ENCODE results near the gene TBX10.
"Not testable (repeated sequence)": the region's sequence is repeated elsewhere in the genome, so short reads cannot be mapped to it uniquely, and the experiment has no call there.

TBX10 gene

DNA sequence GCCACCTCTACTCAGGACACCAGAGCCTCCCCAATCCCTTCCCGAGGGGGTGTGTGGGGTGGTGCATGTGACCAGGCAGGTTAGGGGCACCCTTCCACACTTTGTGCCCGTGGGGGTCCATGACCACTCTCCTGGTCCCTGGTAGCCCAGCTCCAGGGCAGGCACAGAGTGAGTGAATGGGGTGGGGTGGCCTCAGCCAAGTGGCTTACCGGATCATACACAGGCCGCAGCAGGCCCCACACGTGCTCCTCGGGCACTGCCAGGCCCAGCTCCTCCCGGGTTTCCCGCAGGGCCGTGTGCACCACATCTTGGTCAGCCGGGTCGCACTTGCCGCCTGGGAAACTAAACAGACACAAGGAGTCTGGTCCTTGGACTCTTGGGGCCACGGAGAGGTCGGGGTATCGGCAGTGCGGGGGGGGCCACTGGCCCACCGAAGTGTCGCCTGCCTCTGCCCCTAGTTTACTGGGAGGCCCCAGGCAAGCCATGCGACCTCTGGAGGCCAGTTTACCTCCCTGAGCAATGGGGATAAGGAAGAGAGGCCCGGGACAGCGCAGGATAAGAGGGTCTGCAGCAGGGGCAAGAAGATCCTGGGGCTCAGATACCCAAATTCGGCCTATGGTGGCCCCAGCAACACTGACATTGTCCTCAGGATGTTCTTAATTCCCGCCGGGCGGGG lies 10.7 kb downstream of the TBX10 start:
- no peak for DNase-seq

DNA sequence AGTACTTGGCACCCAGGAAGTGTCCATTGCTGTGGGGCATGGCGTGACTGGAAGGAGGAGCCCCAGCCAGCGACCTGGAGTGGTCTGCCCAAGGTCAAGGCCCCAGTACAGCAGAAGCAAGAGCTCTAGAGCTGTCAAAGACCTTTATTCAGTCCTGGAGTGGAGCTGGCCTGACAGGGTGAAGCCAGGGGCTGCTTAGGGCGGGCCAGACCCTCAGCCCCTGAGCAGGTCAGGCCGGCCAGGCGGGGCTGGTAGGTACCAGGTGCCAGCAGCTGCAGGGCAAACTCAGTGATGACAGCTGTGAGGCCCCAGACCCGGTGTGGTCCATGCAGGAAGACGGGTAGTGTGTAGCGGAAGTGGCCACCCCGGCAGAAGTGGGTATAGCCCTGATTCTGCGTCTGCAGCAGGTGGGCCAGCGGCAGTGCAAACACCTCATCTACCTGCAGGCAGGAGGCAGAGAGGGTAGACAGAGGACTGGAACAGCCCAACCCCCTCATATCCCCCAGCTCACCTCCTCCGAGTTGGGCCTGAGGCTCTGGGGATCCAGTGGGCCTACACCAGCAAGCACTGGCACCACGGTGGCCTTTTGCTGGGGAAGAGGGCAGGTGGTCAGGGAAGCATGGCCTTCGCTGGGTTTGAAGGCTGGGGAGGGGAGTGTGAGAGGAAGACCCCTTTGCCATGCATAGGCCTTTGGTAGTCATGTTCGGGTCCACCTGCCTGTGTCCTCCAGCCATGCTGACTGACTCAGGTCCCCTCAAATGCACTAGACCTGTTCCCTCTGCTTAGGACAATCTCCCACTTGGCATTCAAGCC lies 11.5 kb downstream of the TBX10 start:
- TF ChIP-seq, protein P1, sequence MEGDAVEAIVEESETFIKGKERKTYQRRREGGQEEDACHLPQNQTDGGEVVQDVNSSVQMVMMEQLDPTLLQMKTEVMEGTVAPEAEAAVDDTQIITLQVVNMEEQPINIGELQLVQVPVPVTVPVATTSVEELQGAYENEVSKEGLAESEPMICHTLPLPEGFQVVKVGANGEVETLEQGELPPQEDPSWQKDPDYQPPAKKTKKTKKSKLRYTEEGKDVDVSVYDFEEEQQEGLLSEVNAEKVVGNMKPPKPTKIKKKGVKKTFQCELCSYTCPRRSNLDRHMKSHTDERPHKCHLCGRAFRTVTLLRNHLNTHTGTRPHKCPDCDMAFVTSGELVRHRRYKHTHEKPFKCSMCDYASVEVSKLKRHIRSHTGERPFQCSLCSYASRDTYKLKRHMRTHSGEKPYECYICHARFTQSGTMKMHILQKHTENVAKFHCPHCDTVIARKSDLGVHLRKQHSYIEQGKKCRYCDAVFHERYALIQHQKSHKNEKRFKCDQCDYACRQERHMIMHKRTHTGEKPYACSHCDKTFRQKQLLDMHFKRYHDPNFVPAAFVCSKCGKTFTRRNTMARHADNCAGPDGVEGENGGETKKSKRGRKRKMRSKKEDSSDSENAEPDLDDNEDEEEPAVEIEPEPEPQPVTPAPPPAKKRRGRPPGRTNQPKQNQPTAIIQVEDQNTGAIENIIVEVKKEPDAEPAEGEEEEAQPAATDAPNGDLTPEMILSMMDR (IDR thresholded peaks at IDR 0.05): no peak
- H3K9me3 ChIP-seq: no peaks in the 10 kb centered on the region
- DNase-seq: no peak
- no peaks in the 10 kb centered on the region for H3K27me3 ChIP-seq
- H3K4me1 ChIP-seq: peaks cover 6 to 29% (median 15%) of the 10 kb centered on the region in 4 donors
- H3K4me3 ChIP-seq: no peak overlapping the region
- H3K36me3 ChIP-seq: no peaks in the 10 kb centered on the region
- intact Hi-C loops (cut with DNase I; ENCODE audit: low total_unique reads): no loop called here
- H3K27ac ChIP-seq: no peak overlapping the region

More for the DNA sequence above, 10.7 kb downstream of the TBX10 start:
- intact Hi-C loops (cut with DNase I; ENCODE audit: low total_unique reads): no loop called here
- Histone ChIP-seq H3K36me3 (no peaks in the 10 kb centered on the region), H3K9me3 (no peaks in the 10 kb centered on the region), H3K4me1 (peaks cover 6 to 29% (median 15%) of the 10 kb centered on the region in 4 donors), H3K4me3 (peak overlapping the region; percentile 59 to 83), H3K27ac (peak overlapping the region; percentile 92 to 93), H3K27me3 (no peaks in the 10 kb centered on the region)
- TF ChIP-seq, protein P1 (IDR thresholded peaks at IDR 0.05): no peak

DNA sequence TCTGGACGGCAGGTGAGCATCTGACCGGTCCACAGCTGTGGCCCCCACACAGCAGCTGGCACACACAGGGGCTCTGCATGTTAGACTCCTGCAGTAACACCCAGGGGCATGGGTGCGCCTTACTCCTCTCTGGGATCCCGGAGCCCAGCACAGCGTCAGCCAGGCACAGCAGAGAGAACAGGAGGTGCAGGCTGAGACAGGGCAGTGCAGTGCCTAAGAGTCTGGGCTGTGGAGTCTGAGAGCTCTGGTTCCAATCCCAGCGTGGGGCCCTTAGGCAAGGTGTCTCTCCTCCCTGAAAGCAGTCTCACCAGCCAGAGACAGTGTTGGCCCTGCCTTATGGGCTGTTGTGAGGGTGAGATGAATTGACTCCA lies 12.1 kb downstream of the TBX10 start:
- no peak overlapping the region for H3K27ac ChIP-seq
- peaks cover 6 to 29% (median 15%) of the 10 kb centered on the region in 4 donors for H3K4me1 ChIP-seq
- no peak for DNase-seq
- no peaks in the 10 kb centered on the region for H3K9me3 ChIP-seq
- H3K36me3 ChIP-seq: no peaks in the 10 kb centered on the region
- no peak overlapping the region for H3K4me3 ChIP-seq
- intact Hi-C loops (cut with DNase I; ENCODE audit: low total_unique reads): no loop called here
- TF ChIP-seq, protein P1 (IDR thresholded peaks at IDR 0.05): no peak
- H3K27me3 ChIP-seq: no peaks in the 10 kb centered on the region

DNA sequence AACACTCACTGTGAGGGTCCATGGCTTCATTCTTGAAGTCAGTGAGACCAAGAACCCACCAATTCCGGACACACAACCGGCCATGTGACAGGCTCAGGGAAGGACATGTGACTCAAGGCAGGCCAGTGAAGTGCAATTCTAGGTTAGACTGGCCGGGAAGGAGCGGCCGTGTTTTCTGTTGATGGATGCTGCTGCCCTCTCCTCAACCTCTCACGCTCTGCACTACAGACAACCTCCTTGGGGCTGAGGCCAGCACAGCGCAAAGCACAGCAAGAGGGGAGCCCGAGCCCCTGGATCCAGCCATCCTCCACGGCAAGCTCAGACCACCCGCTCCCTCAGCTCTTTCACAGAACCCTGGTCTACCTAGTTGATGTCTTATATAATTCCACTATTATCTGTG lies 12.6 kb downstream of the TBX10 start:
- no peaks in the 10 kb centered on the region for H3K9me3 ChIP-seq
- no peak overlapping the region for H3K4me3 ChIP-seq
- TF ChIP-seq, protein P1 (IDR thresholded peaks at IDR 0.05): no peak
- no peaks in the 10 kb centered on the region for H3K27me3 ChIP-seq
- no peak overlapping the region for H3K27ac ChIP-seq
- intact Hi-C loops (cut with DNase I; ENCODE audit: low total_unique reads): no loop called here
- H3K4me1 ChIP-seq: peaks cover 6 to 29% (median 15%) of the 10 kb centered on the region in 4 donors
- no peaks in the 10 kb centered on the region for H3K36me3 ChIP-seq
- no peak for DNase-seq

DNA sequence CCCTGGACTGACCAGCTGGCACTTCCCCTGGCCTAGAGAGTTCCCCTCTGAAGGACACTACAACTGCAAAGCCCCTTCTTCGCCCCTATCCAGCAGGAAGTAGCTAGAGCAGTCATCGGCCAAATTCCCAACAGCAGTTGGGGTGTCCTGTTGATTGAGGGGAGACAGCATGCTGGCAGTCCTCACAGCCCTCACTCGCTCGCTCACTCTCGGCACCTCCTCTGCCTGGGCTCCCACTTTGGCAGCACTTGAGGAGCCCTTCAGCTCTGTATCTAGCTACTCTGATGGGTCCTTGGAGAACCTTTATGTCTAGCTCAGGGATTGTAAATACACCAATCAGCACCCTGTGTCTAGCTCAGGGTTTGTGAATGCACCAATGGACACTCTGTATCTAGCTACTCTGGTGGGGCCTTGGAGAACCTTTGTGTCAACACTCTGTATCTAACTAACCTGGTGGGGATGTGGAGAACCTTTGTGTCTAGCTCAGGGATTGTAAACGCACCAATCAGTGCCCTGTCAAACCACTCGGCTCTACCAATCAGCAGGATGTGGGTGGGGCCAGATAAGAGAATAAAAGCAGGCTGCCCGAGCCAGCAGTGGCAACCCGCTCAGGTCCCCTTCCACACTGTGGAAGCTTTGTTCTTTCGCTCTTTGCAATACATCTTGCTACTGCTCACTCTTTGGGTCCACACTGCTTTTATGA lies 13.3 kb downstream of the TBX10 start:
- H3K4me1 ChIP-seq: peaks cover 6 to 27% (median 15%) of the 10 kb centered on the region in 4 donors
- H3K27me3 ChIP-seq; H3K36me3 ChIP-seq; H3K9me3 ChIP-seq; H3K27ac ChIP-seq; DNase-seq; intact Hi-C loops (cut with DNase I; ENCODE audit: low total_unique reads); H3K4me3 ChIP-seq: not testable (repeated sequence)

DNA sequence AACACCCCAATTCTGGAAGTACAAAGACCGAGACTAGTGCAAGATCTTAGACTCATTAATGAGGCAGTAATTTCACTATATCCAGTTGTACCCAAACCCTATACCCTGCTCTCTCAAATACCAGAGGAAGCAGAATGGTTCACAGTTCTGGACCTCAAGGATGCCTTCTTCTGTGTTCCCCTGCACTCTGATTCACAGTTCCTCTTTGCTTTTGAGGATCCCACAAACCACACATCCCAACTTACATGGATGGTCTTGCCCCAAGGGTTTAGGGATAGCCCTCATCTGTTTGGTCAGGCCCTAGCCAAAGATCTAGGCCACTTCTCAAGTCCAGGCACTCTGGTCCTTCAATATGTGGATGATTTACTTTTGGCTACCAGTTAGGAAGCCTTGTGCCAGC lies 15.8 kb downstream of the TBX10 start:
- H3K9me3 ChIP-seq; H3K27ac ChIP-seq; H3K4me3 ChIP-seq; H3K36me3 ChIP-seq; H3K4me1 ChIP-seq; intact Hi-C loops (cut with DNase I; ENCODE audit: low total_unique reads); H3K27me3 ChIP-seq; DNase-seq: not testable (repeated sequence)

DNA sequence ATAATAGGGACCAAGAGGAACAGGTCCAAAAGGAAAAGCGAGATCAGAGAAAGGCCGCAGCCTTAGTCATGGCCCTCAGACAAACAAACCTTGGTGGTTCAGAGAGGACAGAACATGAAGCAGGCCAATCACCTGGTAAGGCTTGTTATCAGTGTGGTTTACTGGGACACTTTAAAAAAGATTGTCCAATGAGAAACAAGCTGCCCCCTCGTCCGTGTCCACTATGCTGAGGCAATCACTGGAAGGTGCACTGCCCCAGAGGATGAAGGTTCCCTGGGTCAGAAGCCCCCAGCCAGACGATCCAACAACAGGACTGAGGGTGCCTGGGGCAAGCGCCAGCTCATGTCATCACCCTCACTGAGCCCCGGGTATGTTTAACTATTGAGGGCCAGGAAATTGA lies 16.7 kb downstream of the TBX10 start:
- H3K27me3 ChIP-seq; H3K4me1 ChIP-seq; H3K27ac ChIP-seq; DNase-seq; H3K9me3 ChIP-seq; H3K36me3 ChIP-seq; intact Hi-C loops (cut with DNase I; ENCODE audit: low total_unique reads); H3K4me3 ChIP-seq: not testable (repeated sequence)

DNA sequence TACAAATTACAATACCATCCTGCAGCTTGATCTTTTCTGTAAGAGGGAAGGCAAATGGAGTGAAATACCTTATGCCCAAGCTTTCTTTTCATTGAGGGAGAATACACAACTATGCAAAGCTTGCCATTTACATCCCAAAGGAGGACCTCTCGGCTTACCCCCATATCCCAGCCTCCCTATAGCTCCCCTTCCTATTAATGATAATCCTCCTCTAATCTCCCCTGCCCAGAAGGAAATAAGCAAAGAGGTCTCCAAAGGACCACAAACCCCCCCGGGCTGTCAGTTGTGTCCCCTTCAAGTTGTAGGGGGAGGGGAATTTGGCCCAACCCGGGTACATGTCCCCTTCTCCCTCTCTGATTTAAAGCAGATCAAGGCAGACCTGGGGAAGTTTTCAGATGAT lies 17.6 kb downstream of the TBX10 start:
- H3K9me3 ChIP-seq; DNase-seq; H3K27ac ChIP-seq; intact Hi-C loops (cut with DNase I; ENCODE audit: low total_unique reads); H3K4me3 ChIP-seq; H3K4me1 ChIP-seq; H3K36me3 ChIP-seq; H3K27me3 ChIP-seq: not testable (repeated sequence)

DNA sequence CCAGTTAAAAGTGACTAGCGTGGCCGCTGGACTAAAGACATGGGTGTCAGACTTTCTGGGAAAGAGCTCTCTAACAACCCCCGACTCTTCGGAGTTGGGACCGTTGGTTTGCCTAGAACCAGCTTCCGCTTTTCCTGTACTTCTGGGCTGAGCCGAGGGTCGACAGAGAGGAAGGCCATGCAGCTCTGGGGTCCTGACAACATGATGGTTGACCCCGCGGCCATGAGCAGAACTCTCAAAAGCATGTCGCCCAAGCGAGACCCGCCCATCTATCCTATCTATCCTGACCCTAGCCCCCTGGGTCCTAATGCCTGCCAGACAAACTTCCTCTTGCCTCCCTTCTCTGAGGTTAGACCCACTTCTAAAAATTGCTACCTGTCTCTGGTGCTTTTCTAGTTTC lies 18.9 kb downstream of the TBX10 start:
- H3K9me3 ChIP-seq; intact Hi-C loops (cut with DNase I; ENCODE audit: low total_unique reads); H3K4me1 ChIP-seq; H3K36me3 ChIP-seq; H3K27ac ChIP-seq; H3K4me3 ChIP-seq; DNase-seq; H3K27me3 ChIP-seq: not testable (repeated sequence)
